ENCODE measurements around the gene STRIP2.
"Not testable (repeated sequence)": the region's sequence is repeated elsewhere in the genome, so short reads cannot be mapped to it uniquely, and the experiment has no call there.

STRIP2 gene

GRCh38 chr7:129497156-129497555, 62.9 kb downstream of the STRIP2 start:
- DNase-seq (ENCODE audit: low read depth): no peak

- no peak for DNase-seq (ENCODE audit: low read depth)
These were observed 63.8 kb downstream of the STRIP2 start for GRCh38 chr7:129498021-129498420.

GRCh38 chr7:129499999-129500398, 65.8 kb downstream of the STRIP2 start:
- no peak for DNase-seq (ENCODE audit: low read depth)

GRCh38 chr7:129501760-129502707, 67.8 kb downstream of the STRIP2 start, which contains the start of gene SMKR1:
TSS of gene SMKR1 (plus strand) at chr7:129502531. CDS start at chr7:129502825, 294 bp downstream.
- DNase-seq (ENCODE audit: low read depth): peak; percentile 89

GRCh38 chr7:129502708-129503685, 68.8 kb downstream of the STRIP2 start:
- peak; percentile 10 for DNase-seq (ENCODE audit: low read depth)

- no peak for DNase-seq (ENCODE audit: low read depth)
These were observed 69.5 kb downstream of the STRIP2 start for GRCh38 chr7:129503725-129504124.

- no peak for DNase-seq (ENCODE audit: low read depth)
These were observed 78.0 kb downstream of the STRIP2 start for GRCh38 chr7:129512192-129512591.

GRCh38 chr7:129513546-129513945, 79.3 kb downstream of the STRIP2 start:
- no peak for DNase-seq (ENCODE audit: low read depth)

GRCh38 chr7:129514683-129515082, 80.5 kb downstream of the STRIP2 start:
- no peak for DNase-seq (ENCODE audit: low read depth)

GRCh38 chr7:129515381-129515780, 81.1 kb downstream of the STRIP2 start:
- no peak for DNase-seq (ENCODE audit: low read depth)

- no peak for DNase-seq (ENCODE audit: low read depth)
These were observed 83.7 kb downstream of the STRIP2 start for GRCh38 chr7:129517931-129518330.

- DNase-seq (ENCODE audit: low read depth): no peak
These were observed 85.2 kb downstream of the STRIP2 start for GRCh38 chr7:129519464-129519863.

GRCh38 chr7:129522088-129522970, 88.1 kb downstream of the STRIP2 start:
- DNase-seq (ENCODE audit: low read depth): no peak

- DNase-seq (ENCODE audit: low read depth): no peak
These were observed 88.7 kb downstream of the STRIP2 start for GRCh38 chr7:129522971-129523340.

GRCh38 chr7:129523924-129524323, 89.7 kb downstream of the STRIP2 start:
- no peak for DNase-seq (ENCODE audit: low read depth)

GRCh38 chr7:129524405-129524804, 90.2 kb downstream of the STRIP2 start:
- DNase-seq (ENCODE audit: low read depth): not testable (repeated sequence)

GRCh38 chr7:129525225-129525862, 91.1 kb downstream of the STRIP2 start:
- no peak for DNase-seq (ENCODE audit: low read depth)

GRCh38 chr7:129529643-129530042, 95.4 kb downstream of the STRIP2 start:
- no peak for DNase-seq (ENCODE audit: low read depth)

GRCh38 chr7:129530795-129531391, 96.7 kb downstream of the STRIP2 start:
- peak; percentile 33 for DNase-seq (ENCODE audit: low read depth)

- DNase-seq (ENCODE audit: low read depth): no peak
These were observed 97.5 kb downstream of the STRIP2 start for GRCh38 chr7:129531721-129532120.

- DNase-seq (ENCODE audit: low read depth): no peak
These were observed 98.1 kb downstream of the STRIP2 start for GRCh38 chr7:129532375-129532774.

Data from activated T-cell treated with anti-CD3 and anti-CD28 coated beads for 48 hours (primary cell).